A549 (cell line): Measurements from ENCODE around the gene MEPCE. TPM values are rescaled to one million over a fixed set of nuclear protein-coding genes. Genes with fewer than 3 reads are reported as not detected.

Source experiments
- ATAC-seq, 2 experiments: fragments of 200-7000 bp in 1 of 2; fragments of >200 bp in 1 of 2; cut with Nextera tagmentation in 1 of 2; cut with Tn5 transposase in 1 of 2; 3 replicates each; pipeline versions ENCODE4 v1.8.0 to v1.9.1; 2018 to 2020; ENCODE audit warnings: mild to moderate bottlenecking in 1 of 2, moderate library complexity in 1 of 2
- CTCF ChIA-PET: fragments of 300-600 bp; sonication (Branson Sonifier 250); formaldehyde crosslinking; extraction: SDS; loops from one replicate; lab custom pipeline; 2021; ENCODE audit warnings: antibody characterized with exemption, inconsistent platforms; lab: Yijun Ruan, JAX
- POLR2A ChIA-PET: fragments of 350-600 bp; formaldehyde crosslinking; extraction: SDS; loops from one replicate; lab custom pipeline; 2021; ENCODE audit warnings: antibody characterized with exemption, inconsistent platforms; lab: Yijun Ruan, JAX
- DNase-seq, 2 experiments: peaks; one replicate each; pipeline versions ENCODE4 v3.0.0 to v3.0.0-alpha.2; 2011 to 2016; ENCODE audit warnings: low read depth in 1 of 2, low spot score in 1 of 2
- FAIRE-seq: peaks from 2 replicates; lab custom pipeline; 2011; peaks lifted over from hg19 to GRCh38; lab: Jason Lieb, UNC
- H3K27ac ChIP-seq, 2 experiments: fragments of >200 bp; sonication (Bioruptor Twin); formaldehyde crosslinking; 3 replicates each; pipeline ENCODE4 v1.5.1; 2016 to 2017
- H3K4me1 ChIP-seq: fragments of >200 bp; sonication (Bioruptor Twin); formaldehyde crosslinking; 3 replicates; pipeline ENCODE4 v1.6.1; 2016
- H3K4me2 ChIP-seq: fragments of >200 bp; sonication (Bioruptor Twin); formaldehyde crosslinking; 3 replicates; pipeline ENCODE4 v1.6.1; 2016
- H3K4me3 ChIP-seq: fragments of >200 bp; sonication (Bioruptor Twin); formaldehyde crosslinking; 3 replicates; pipeline ENCODE4 v1.5.1; 2016
- H3K9me3 ChIP-seq: fragments of >200 bp; sonication (Bioruptor Twin); formaldehyde crosslinking; 3 replicates; pipeline ENCODE4 v1.6.1; 2016
- BHLHE40 ChIP-seq: IDR thresholded peaks from 2 replicates; pipeline ENCODE4 v1.6.1; 2012; ENCODE audit warnings: low read depth, low read length, inconsistent platforms
- CHD2 ChIP-seq: fragments of 150-350 bp; IDR thresholded peaks from 2 replicates; pipeline ENCODE4 v1.6.1; 2014; ENCODE audit warnings: low read length; ENCODE audit not compliant: partially characterized antibody
- CTCF ChIP-seq: fragments of >200 bp; sonication (Bioruptor Twin); formaldehyde crosslinking; IDR thresholded peaks from 3 replicates; pipeline ENCODE4 v1.5.1; 2016
- ESRRA ChIP-seq: fragments of 150-350 bp; IDR thresholded peaks from 2 replicates; pipeline ENCODE4 v1.6.1; 2014; ENCODE audit warnings: mild to moderate bottlenecking, low read length, borderline replicate concordance
- FOSB ChIP-seq: fragments of 250-450 bp; sonication (Bioruptor Pico); IDR thresholded peaks from 2 replicates; pipeline ENCODE4 v1.5.0; 2020; ENCODE audit warnings: mild to moderate bottlenecking, moderate library complexity
- FOSL2 ChIP-seq, 2 experiments: fragments of 450-650 bp in 1 of 2; fragments of >200 bp in 1 of 2; sonication (Bioruptor Twin) in 1 of 2; formaldehyde crosslinking; IDR thresholded peaks; 2 replicates each; pipeline versions ENCODE4 v1.5.0 to v1.6.1; 2016 to 2020; ENCODE audit warnings: mild to moderate bottlenecking in 1 of 2, moderate library complexity in 1 of 2
- GATA3 ChIP-seq: IDR thresholded peaks from 2 replicates; pipeline ENCODE4 v1.6.1; 2012; ENCODE audit warnings: borderline replicate concordance
- HEYL ChIP-seq: fragments of 250-450 bp; sonication (Bioruptor Pico); IDR thresholded peaks from 2 replicates; pipeline ENCODE4 v1.8.0; 2021; ENCODE audit warnings: mild to moderate bottlenecking, moderate library complexity
- HOXA7 ChIP-seq: fragments of 250-450 bp; sonication (Bioruptor Pico); IDR thresholded peaks from 2 replicates; pipeline ENCODE4 v1.5.0; 2020; ENCODE audit warnings: mild to moderate bottlenecking, moderate library complexity
- JUN ChIP-seq, 2 experiments: fragments of >200 bp; sonication (Bioruptor Twin); formaldehyde crosslinking; IDR thresholded peaks; 2 replicates in 1 of 2; 3 replicates in 1 of 2; pipeline ENCODE4 v1.6.1; 2016 to 2017
- JUNB ChIP-seq: fragments of >200 bp; sonication (Bioruptor Twin); formaldehyde crosslinking; IDR thresholded peaks from 2 replicates; pipeline ENCODE4 v1.6.1; 2016
- KDM5A ChIP-seq: fragments of 200-600 bp; sonication (generic); IDR thresholded peaks from 2 replicates; pipeline ENCODE4 v1.6.1; 2016; ENCODE audit warnings: antibody characterized with exemption, mild to moderate bottlenecking
- MAZ ChIP-seq: fragments of 150-350 bp; IDR thresholded peaks from 2 replicates; pipeline ENCODE4 v1.6.1; 2014; ENCODE audit warnings: antibody characterized with exemption, low read depth, low read length, borderline replicate concordance
- NFE2L2 ChIP-seq: fragments of 150-350 bp; conservative IDR thresholded peaks from 2 replicates; pipeline ENCODE4 v1.6.1; 2014; ENCODE audit warnings: low read length
- NPAS2 ChIP-seq: fragments of 250-450 bp; sonication (Bioruptor Pico); IDR thresholded peaks from 2 replicates; pipeline ENCODE4 v1.8.0; 2022; ENCODE audit warnings: mild to moderate bottlenecking, moderate library complexity, borderline replicate concordance
- RAD21 ChIP-seq, 2 experiments: fragments of >200 bp in 1 of 2; sonication (Bioruptor Twin) in 1 of 2; formaldehyde crosslinking in 1 of 2; IDR thresholded peaks in 1 of 2; conservative IDR thresholded peaks in 1 of 2; 2 replicates in 1 of 2; 3 replicates in 1 of 2; pipeline ENCODE4 v1.6.1; 2012 to 2018; ENCODE audit warnings: inconsistent platforms in 1 of 2
- RARB ChIP-seq: fragments of 250-450 bp; sonication (Bioruptor Pico); IDR thresholded peaks from 2 replicates; pipeline ENCODE4 v1.8.0; 2021; ENCODE audit warnings: mild to moderate bottlenecking, moderate library complexity
- SMC3 ChIP-seq: fragments of >200 bp; sonication (Bioruptor Twin); formaldehyde crosslinking; IDR thresholded peaks from 3 replicates; pipeline ENCODE4 v1.6.1; 2018; ENCODE audit warnings: inconsistent platforms
- TP53 ChIP-seq: fragments of 250-450 bp; sonication (Bioruptor Pico); IDR thresholded peaks from 2 replicates; pipeline ENCODE4 v1.5.0; 2021; ENCODE audit warnings: mild to moderate bottlenecking, moderate library complexity
- ZFP36 ChIP-seq: fragments of 450-650 bp; IDR thresholded peaks from 2 replicates; pipeline ENCODE4 v1.6.1; 2014; ENCODE audit warnings: borderline replicate concordance; ENCODE audit not compliant: partially characterized antibody
- ZNF302 ChIP-seq: fragments of 250-450 bp; sonication (Bioruptor Pico); IDR thresholded peaks from 2 replicates; pipeline ENCODE4 v1.9.0; 2021; ENCODE audit warnings: inconsistent platforms, mild to moderate bottlenecking, moderate library complexity
- ZSCAN20 ChIP-seq: fragments of 250-450 bp; sonication (Bioruptor Pico); IDR thresholded peaks from 2 replicates; pipeline ENCODE4 v1.8.0; 2022; ENCODE audit warnings: mild to moderate bottlenecking, moderate library complexity
- WGBS: methylation state at CpG from one replicate; pipeline ENCODE4 v1.1.6; 2017; ENCODE audit errors: missing lambda C conversion rate; 5-methylcytosine and 5-hydroxymethylcytosine counted together
- polyA plus RNA-seq, 4 experiments: library from polyadenylated mRNA; depleted of rRNA in 3 of 4; stranded (reverse); fragments of >200 nt; fragmentation: RNase III in 1 of 4; extraction: RNeasy Plus Mini Kit Qiagen cat#74134 plus additional on column Dnase treatment in 1 of 4; gene quantifications; 2 replicates in 3 of 4; 3 replicates in 1 of 4; pipeline ENCODE4 v1.2.3, GENCODE V29; 2011 to 2017
- TF ChIP-seq, protein P1 (sequence below): IDR thresholded peaks from 2 replicates; pipeline ENCODE4 v1.6.1; 2012
- TF ChIP-seq, protein P2 (sequence below): fragments of 450-650 bp; IDR thresholded peaks from 2 replicates; pipeline ENCODE4 v1.6.1; 2014; ENCODE audit warnings: antibody characterized with exemption
- TF ChIP-seq, protein P3 (sequence below): fragments of 200-600 bp; sonication (generic); IDR thresholded peaks from 2 replicates; pipeline ENCODE4 v1.6.1; 2016; ENCODE audit warnings: antibody characterized with exemption, mild to moderate bottlenecking, moderate library complexity

MEPCE gene
- polyA plus RNA-seq, 2 of the 4 experiments (the other 2 are of a cell fraction): 10.0 to 38.4 TPM

GRCh38 chr7:100393233-100393905, 36.3 kb upstream of the MEPCE start:
- Histone ChIP-seq H3K4me1 (no peaks in the 10 kb centered on the region), H3K9me3 (no peaks in the 10 kb centered on the region), H3K4me2 (no peak overlapping the region), H3K27ac (no peak overlapping the region), H3K4me3 (no peak overlapping the region)
- WGBS: 56% methylated on average over 4 of the region's 4 CpGs
- ChIA-PET POLR2A (interaction anchor here (1.3 kb wide), 1 partner anchor 35 kb away, joined by 7 read pairs; the partner anchor contains the start of gene ZCWPW1), CTCF (interaction anchor here (0.6 to 2.2 kb wide), 5 partner anchors 11 to 114 kb away, joined by 3 to 10 read pairs (median 3); no protein-coding TSS in a partner anchor)
- FAIRE-seq (no peak), DNase-seq (no peak), ATAC-seq (no peak)
- TF ChIP-seq RARB (no peak), ZSCAN20 (CRISPR knock-in tag) (no peak), JUN (IDR thresholded peaks at IDR 0.05) (no peak), NPAS2 (CRISPR knock-in tag) (no peak), MAZ (no peak), ESRRA (no peak)
- TF ChIP-seq, protein P1, sequence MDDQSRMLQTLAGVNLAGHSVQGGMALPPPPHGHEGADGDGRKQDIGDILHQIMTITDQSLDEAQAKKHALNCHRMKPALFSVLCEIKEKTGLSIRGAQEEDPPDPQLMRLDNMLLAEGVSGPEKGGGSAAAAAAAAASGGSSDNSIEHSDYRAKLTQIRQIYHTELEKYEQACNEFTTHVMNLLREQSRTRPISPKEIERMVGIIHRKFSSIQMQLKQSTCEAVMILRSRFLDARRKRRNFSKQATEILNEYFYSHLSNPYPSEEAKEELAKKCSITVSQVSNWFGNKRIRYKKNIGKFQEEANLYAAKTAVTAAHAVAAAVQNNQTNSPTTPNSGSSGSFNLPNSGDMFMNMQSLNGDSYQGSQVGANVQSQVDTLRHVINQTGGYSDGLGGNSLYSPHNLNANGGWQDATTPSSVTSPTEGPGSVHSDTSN: no peak

DNA sequence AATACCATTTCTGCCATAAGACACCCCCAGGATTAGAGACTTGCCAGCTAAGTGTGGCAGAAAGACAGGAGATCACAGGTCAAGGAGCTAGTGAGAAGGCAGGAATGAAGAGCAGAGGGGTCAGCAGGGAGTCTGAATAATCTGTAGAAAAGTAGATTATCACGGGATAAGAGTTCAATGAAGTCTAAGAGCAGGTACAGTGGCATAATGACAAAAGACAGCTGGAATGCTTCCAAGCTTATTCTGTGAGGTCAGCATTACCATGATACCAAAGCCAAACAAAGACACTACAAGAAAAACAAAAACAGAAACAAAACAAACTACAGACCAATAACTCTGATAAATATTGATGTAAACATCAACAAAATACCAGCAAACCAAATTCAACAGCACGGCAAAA, 35.6 kb upstream of the MEPCE start:
- Histone ChIP-seq H3K4me1 (no peaks in the 10 kb centered on the region), H3K4me3 (no peak overlapping the region), H3K9me3 (no peaks in the 10 kb centered on the region), H3K4me2 (no peak overlapping the region), H3K27ac (no peak overlapping the region)
- ATAC-seq: no peak
- POLR2A ChIA-PET: interaction anchor here (1.3 kb wide), 1 partner anchor 34 kb away, joined by 7 read pairs; the partner anchor contains the start of gene ZCWPW1
- no peak for DNase-seq
- CTCF ChIA-PET: interaction anchor here (0.6 to 2.2 kb wide), 5 partner anchors 12 to 114 kb away, joined by 3 to 10 read pairs (median 3); no protein-coding TSS in a partner anchor
- no peak for FAIRE-seq
- 52% methylated on average over 2 of the region's 2 CpGs for WGBS
- TF ChIP-seq SMC3 (no peak), JUN (IDR thresholded peaks at IDR 0.05) (no peak), CTCF (no peak), RAD21 (conservative IDR thresholded peaks at IDR 0.05 in 1 of 2, IDR thresholded peaks at IDR 0.05 in 1 of 2) (no peak), NFE2L2 (no peak), BHLHE40 (no peak), ZFP36 (no peak), JUNB (no peak), FOSB (CRISPR knock-in tag) (no peak), ZSCAN20 (CRISPR knock-in tag) (no peak), ESRRA (no peak), ZNF302 (CRISPR knock-in tag) (no peak), HOXA7 (CRISPR knock-in tag) (no peak), RARB (no peak), FOSL2 (IDR thresholded peaks at IDR 0.05) (no peak), FOSL2 (CRISPR knock-in tag; IDR thresholded peaks at IDR 0.05) (no peak), KDM5A (no peak)

DNA sequence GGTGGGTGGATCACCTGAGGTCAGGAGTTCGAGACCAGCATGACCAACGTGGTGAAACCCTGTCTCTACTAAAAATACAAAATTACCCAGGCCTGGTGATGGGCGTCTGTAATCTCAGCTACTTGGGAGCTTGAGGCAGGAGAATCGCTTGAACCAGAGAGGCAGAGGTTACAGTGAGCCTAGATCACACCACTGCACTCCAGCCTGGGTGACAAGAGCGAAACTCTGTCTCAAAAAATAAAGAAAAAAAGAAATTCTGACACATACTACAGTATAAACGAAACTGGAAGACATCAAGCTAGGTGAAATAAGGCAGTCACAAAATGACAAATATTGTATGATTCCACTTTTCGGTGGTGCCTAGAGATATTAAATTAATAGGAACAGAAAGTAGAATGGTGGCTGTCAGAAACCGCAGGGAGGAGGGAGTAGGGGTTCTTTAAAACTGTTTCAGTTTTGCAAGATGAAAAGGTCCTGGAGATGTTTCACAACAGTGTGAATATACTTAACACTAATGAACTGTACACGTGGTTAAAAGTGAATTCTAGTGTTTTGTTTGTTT, 33.1 kb upstream of the MEPCE start:
- WGBS: 59% methylated on average over 9 of the region's 9 CpGs
- CTCF ChIA-PET: interaction anchor here (1.0 to 3.3 kb wide), 2 partner anchors 11 to 31 kb away, joined by 3 to 20 read pairs; no protein-coding TSS in a partner anchor
- TF ChIP-seq GATA3 (no peak), CHD2 (no peak), TP53 (CRISPR knock-in tag) (no peak), HEYL (CRISPR knock-in tag) (no peak), NPAS2 (CRISPR knock-in tag) (no peak)
- TF ChIP-seq, protein P2, sequence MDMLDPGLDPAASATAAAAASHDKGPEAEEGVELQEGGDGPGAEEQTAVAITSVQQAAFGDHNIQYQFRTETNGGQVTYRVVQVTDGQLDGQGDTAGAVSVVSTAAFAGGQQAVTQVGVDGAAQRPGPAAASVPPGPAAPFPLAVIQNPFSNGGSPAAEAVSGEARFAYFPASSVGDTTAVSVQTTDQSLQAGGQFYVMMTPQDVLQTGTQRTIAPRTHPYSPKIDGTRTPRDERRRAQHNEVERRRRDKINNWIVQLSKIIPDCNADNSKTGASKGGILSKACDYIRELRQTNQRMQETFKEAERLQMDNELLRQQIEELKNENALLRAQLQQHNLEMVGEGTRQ: no peak
- TF ChIP-seq, protein P3, sequence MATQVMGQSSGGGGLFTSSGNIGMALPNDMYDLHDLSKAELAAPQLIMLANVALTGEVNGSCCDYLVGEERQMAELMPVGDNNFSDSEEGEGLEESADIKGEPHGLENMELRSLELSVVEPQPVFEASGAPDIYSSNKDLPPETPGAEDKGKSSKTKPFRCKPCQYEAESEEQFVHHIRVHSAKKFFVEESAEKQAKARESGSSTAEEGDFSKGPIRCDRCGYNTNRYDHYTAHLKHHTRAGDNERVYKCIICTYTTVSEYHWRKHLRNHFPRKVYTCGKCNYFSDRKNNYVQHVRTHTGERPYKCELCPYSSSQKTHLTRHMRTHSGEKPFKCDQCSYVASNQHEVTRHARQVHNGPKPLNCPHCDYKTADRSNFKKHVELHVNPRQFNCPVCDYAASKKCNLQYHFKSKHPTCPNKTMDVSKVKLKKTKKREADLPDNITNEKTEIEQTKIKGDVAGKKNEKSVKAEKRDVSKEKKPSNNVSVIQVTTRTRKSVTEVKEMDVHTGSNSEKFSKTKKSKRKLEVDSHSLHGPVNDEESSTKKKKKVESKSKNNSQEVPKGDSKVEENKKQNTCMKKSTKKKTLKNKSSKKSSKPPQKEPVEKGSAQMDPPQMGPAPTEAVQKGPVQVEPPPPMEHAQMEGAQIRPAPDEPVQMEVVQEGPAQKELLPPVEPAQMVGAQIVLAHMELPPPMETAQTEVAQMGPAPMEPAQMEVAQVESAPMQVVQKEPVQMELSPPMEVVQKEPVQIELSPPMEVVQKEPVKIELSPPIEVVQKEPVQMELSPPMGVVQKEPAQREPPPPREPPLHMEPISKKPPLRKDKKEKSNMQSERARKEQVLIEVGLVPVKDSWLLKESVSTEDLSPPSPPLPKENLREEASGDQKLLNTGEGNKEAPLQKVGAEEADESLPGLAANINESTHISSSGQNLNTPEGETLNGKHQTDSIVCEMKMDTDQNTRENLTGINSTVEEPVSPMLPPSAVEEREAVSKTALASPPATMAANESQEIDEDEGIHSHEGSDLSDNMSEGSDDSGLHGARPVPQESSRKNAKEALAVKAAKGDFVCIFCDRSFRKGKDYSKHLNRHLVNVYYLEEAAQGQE: no peak

More for the DNA sequence above, 33.1 kb upstream of the MEPCE start:
- H3K4me3 ChIP-seq: no peak overlapping the region
- no peak overlapping the region for H3K27ac ChIP-seq
- no peaks in the 10 kb centered on the region for H3K9me3 ChIP-seq
- no peaks in the 10 kb centered on the region for H3K4me1 ChIP-seq
- ATAC-seq: no peak
- H3K4me2 ChIP-seq: no peak overlapping the region
- DNase-seq: no peak
- POLR2A ChIA-PET: interaction anchor here (0.6 kb wide), 1 partner anchor 235 kb away, joined by 10 read pairs; no protein-coding TSS in a partner anchor
- FAIRE-seq: no peak
